T-helper 1 cell treated with Interleukin-12 subunit alpha and Interleukin-12 subunit beta and Interleukin-4 antibody, amounts not matched to agents 30 μg/mL and 1 μg/mL, for 36 hours (primary cell): ENCODE measurements around the gene KCTD21.
"Not testable (repeated sequence)": the region's sequence is repeated elsewhere in the genome, so short reads cannot be mapped to it uniquely, and the experiment has no call there.

Source experiments
- H3K27ac Mint-ChIP-seq: one replicate; pipeline ENCODE4 v1.8.0; 2021; ENCODE audit warnings: mild to moderate bottlenecking, mixed read lengths
- H3K27me3 Mint-ChIP-seq: one replicate; pipeline ENCODE4 v1.8.0; 2021; ENCODE audit warnings: low read depth, mixed read lengths
- H3K36me3 Mint-ChIP-seq: one replicate; pipeline ENCODE4 v1.8.0; 2021; ENCODE audit warnings: low read depth, mixed read lengths
- H3K4me1 Mint-ChIP-seq: one replicate; pipeline ENCODE4 v1.8.0; 2021; ENCODE audit warnings: low read depth, mixed read lengths
- H3K4me3 Mint-ChIP-seq: one replicate; pipeline ENCODE4 v1.8.0; 2021; ENCODE audit warnings: mild to moderate bottlenecking, moderate library complexity, mixed read lengths
- H3K9me3 Mint-ChIP-seq: one replicate; pipeline ENCODE4 v1.8.0; 2021; ENCODE audit warnings: mixed read lengths

Gene KCTD21

GRCh38 chr11:78181185-78181584, 7.2 kb downstream of the KCTD21 start:
- no peak overlapping the region for H3K4me3 Mint-ChIP-seq
- H3K27me3 Mint-ChIP-seq, result no peaks in the 10 kb centered on the region
- H3K4me1 Mint-ChIP-seq, result peaks cover 7% of the 10 kb centered on the region
- peaks cover 24% of the 10 kb centered on the region for H3K36me3 Mint-ChIP-seq
- H3K9me3 Mint-ChIP-seq, result peaks cover 9% of the 10 kb centered on the region
- H3K27ac Mint-ChIP-seq, result no peak overlapping the region

GRCh38 chr11:78180751-78181150, 7.7 kb downstream of the KCTD21 start:
- Mint-ChIP-seq H3K27me3 (no peaks in the 10 kb centered on the region), H3K9me3 (peaks cover 11% of the 10 kb centered on the region), H3K36me3 (peaks cover 28% of the 10 kb centered on the region), H3K27ac (no peak overlapping the region), H3K4me3 (no peak overlapping the region), H3K4me1 (peaks cover 5% of the 10 kb centered on the region)

- Mint-ChIP-seq H3K27me3 (no peaks in the 10 kb centered on the region), H3K36me3 (peaks cover 32% of the 10 kb centered on the region), H3K4me1 (peaks cover 5% of the 10 kb centered on the region), H3K9me3 (peaks cover 11% of the 10 kb centered on the region), H3K4me3 (no peak overlapping the region), H3K27ac (peak overlapping the region; percentile 0)
Measured at GRCh38 chr11:78179459-78180071, 8.9 kb downstream of the KCTD21 start.

GRCh38 chr11:78177216-78177615, 11.2 kb downstream of the KCTD21 start:
- Mint-ChIP-seq H3K9me3 (peaks cover 11% of the 10 kb centered on the region), H3K4me3 (no peak overlapping the region), H3K4me1 (peaks cover 5% of the 10 kb centered on the region), H3K27ac (no peak overlapping the region), H3K36me3 (peaks cover 37% of the 10 kb centered on the region), H3K27me3 (no peaks in the 10 kb centered on the region)

GRCh38 chr11:78176605-78177141, 11.8 kb downstream of the KCTD21 start:
- Mint-ChIP-seq H3K27me3 (no peaks in the 10 kb centered on the region), H3K4me1 (peaks cover 5% of the 10 kb centered on the region), H3K27ac (no peak overlapping the region), H3K9me3 (peaks cover 11% of the 10 kb centered on the region), H3K36me3 (peaks cover 38% of the 10 kb centered on the region), H3K4me3 (no peak overlapping the region)

GRCh38 chr11:78175862-78176261, 12.6 kb downstream of the KCTD21 start:
- peaks cover 35% of the 10 kb centered on the region for H3K36me3 Mint-ChIP-seq
- H3K4me3 Mint-ChIP-seq, H3K9me3 Mint-ChIP-seq, H3K27ac Mint-ChIP-seq, H3K27me3 Mint-ChIP-seq, H3K4me1 Mint-ChIP-seq: not testable (repeated sequence)

- peaks cover 5% of the 10 kb centered on the region for H3K9me3 Mint-ChIP-seq
- no peak overlapping the region for H3K4me3 Mint-ChIP-seq
- no peak overlapping the region for H3K27ac Mint-ChIP-seq
- H3K36me3 Mint-ChIP-seq, result peaks cover 30% of the 10 kb centered on the region
- H3K4me1 Mint-ChIP-seq, result peaks cover 5% of the 10 kb centered on the region
- H3K27me3 Mint-ChIP-seq, result no peaks in the 10 kb centered on the region
Measured at GRCh38 chr11:78171951-78172350, 16.5 kb downstream of the KCTD21 start.

GRCh38 chr11:78170874-78171549, 17.4 kb downstream of the KCTD21 start:
- H3K27ac Mint-ChIP-seq, result no peak overlapping the region
- H3K27me3 Mint-ChIP-seq, result no peaks in the 10 kb centered on the region
- H3K9me3 Mint-ChIP-seq, result peaks cover under 1% of the 10 kb centered on the region
- no peak overlapping the region for H3K4me3 Mint-ChIP-seq
- peaks cover 5% of the 10 kb centered on the region for H3K4me1 Mint-ChIP-seq
- peaks cover 25% of the 10 kb centered on the region for H3K36me3 Mint-ChIP-seq

- H3K4me3 Mint-ChIP-seq, result no peak overlapping the region
- H3K27ac Mint-ChIP-seq, result no peak overlapping the region
- peaks cover 21% of the 10 kb centered on the region for H3K36me3 Mint-ChIP-seq
- no peaks in the 10 kb centered on the region for H3K9me3 Mint-ChIP-seq
- no peaks in the 10 kb centered on the region for H3K27me3 Mint-ChIP-seq
- peaks cover 5% of the 10 kb centered on the region for H3K4me1 Mint-ChIP-seq
Measured at GRCh38 chr11:78170413-78170812, 18.0 kb downstream of the KCTD21 start.

GRCh38 chr11:78168539-78169477, 19.6 kb downstream of the KCTD21 start:
- Mint-ChIP-seq H3K4me3 (no peak overlapping the region), H3K36me3 (peaks cover 15% of the 10 kb centered on the region), H3K27me3 (no peaks in the 10 kb centered on the region), H3K27ac (no peak overlapping the region), H3K9me3 (no peaks in the 10 kb centered on the region), H3K4me1 (peaks cover 5% of the 10 kb centered on the region)

- no peaks in the 10 kb centered on the region for H3K9me3 Mint-ChIP-seq
- peaks cover 5% of the 10 kb centered on the region for H3K4me1 Mint-ChIP-seq
- H3K27me3 Mint-ChIP-seq, result no peaks in the 10 kb centered on the region
- H3K27ac Mint-ChIP-seq, result no peak overlapping the region
- H3K4me3 Mint-ChIP-seq, result no peak overlapping the region
- peaks cover 5% of the 10 kb centered on the region for H3K36me3 Mint-ChIP-seq
Measured at GRCh38 chr11:78166855-78167469, 21.5 kb downstream of the KCTD21 start.

- Mint-ChIP-seq H3K9me3 (no peaks in the 10 kb centered on the region), H3K4me1 (peaks cover 5% of the 10 kb centered on the region), H3K4me3 (no peak overlapping the region), H3K27me3 (no peaks in the 10 kb centered on the region), H3K27ac (no peak overlapping the region), H3K36me3 (no peaks in the 10 kb centered on the region)
Measured at GRCh38 chr11:78164471-78164870, 24.0 kb downstream of the KCTD21 start.

GRCh38 chr11:78163828-78164227, 24.6 kb downstream of the KCTD21 start:
- Mint-ChIP-seq H3K27ac (no peak overlapping the region), H3K36me3 (no peaks in the 10 kb centered on the region), H3K9me3 (no peaks in the 10 kb centered on the region), H3K4me1 (peaks cover 5% of the 10 kb centered on the region), H3K27me3 (no peaks in the 10 kb centered on the region), H3K4me3 (no peak overlapping the region)

- Mint-ChIP-seq H3K36me3 (no peaks in the 10 kb centered on the region), H3K27ac (no peak overlapping the region), H3K4me1 (no peaks in the 10 kb centered on the region), H3K9me3 (no peaks in the 10 kb centered on the region), H3K4me3 (no peak overlapping the region), H3K27me3 (no peaks in the 10 kb centered on the region)
Measured at GRCh38 chr11:78161962-78162371, 26.5 kb downstream of the KCTD21 start.
